H9 (cell line): Measurements from ENCODE around the gene TMEM221. TPM values are rescaled to one million over a fixed set of nuclear protein-coding genes. Genes with fewer than 3 reads are reported as not detected.

Experiments
- DNase-seq: peaks from one replicate; pipeline ENCODE4 v3.0.0-alpha.2; 2017
- H2AFZ ChIP-seq: one replicate; pipeline ENCODE4 v1.6.1; 2013; ENCODE audit warnings: mild to moderate bottlenecking, low read length, control low read depth, moderate library complexity
- H2AK5ac ChIP-seq: 2 replicates; pipeline ENCODE4 v1.6.1; 2013; ENCODE audit warnings: low read length, control low read depth, mixed read lengths; ENCODE audit not compliant: insufficient read length
- H2BK120ac ChIP-seq: one replicate; pipeline ENCODE4 v1.6.1; 2013; ENCODE audit warnings: low read depth, mild to moderate bottlenecking, low read length, control low read depth, inconsistent platforms; ENCODE audit not compliant: poor library complexity, severe bottlenecking
- H2BK12ac ChIP-seq: 2 replicates; pipeline ENCODE4 v1.6.1; 2013; ENCODE audit warnings: low read length, control low read depth, mixed read lengths, low read depth; ENCODE audit not compliant: insufficient read length
- H2BK15ac ChIP-seq: 2 replicates; pipeline ENCODE4 v1.6.1; 2013; ENCODE audit warnings: low read depth, low read length, control low read depth
- H2BK20ac ChIP-seq: one replicate; pipeline ENCODE4 v1.6.1; 2013; ENCODE audit warnings: low read depth, mild to moderate bottlenecking, low read length, control low read depth, inconsistent platforms; ENCODE audit not compliant: poor library complexity, severe bottlenecking
- H2BK5ac ChIP-seq: 2 replicates; pipeline ENCODE4 v1.6.1; 2013; ENCODE audit warnings: low read length, control low read depth, mixed read lengths; ENCODE audit not compliant: insufficient read length
- H3K14ac ChIP-seq: 2 replicates; pipeline ENCODE4 v1.6.1; 2013; ENCODE audit warnings: low read length, control low read depth; ENCODE audit not compliant: insufficient read depth
- H3K18ac ChIP-seq: 2 replicates; pipeline ENCODE4 v1.6.1; 2013; ENCODE audit warnings: low read depth, mild to moderate bottlenecking, mixed read lengths, low read length, control low read depth; ENCODE audit not compliant: insufficient read length
- H3K23ac ChIP-seq: 2 replicates; pipeline ENCODE4 v1.6.1; 2013; ENCODE audit warnings: low read length, control low read depth, mixed read lengths, low read depth; ENCODE audit not compliant: insufficient read length
- H3K23me2 ChIP-seq: 2 replicates; pipeline ENCODE4 v1.6.1; 2013; ENCODE audit warnings: low read depth, mild to moderate bottlenecking, mixed read lengths, low read length, control low read depth; ENCODE audit not compliant: insufficient read length, poor library complexity, severe bottlenecking
- H3K27ac ChIP-seq: 2 replicates; pipeline ENCODE4 v1.5.1; 2013; ENCODE audit warnings: low read length, control low read depth, mixed read lengths, low read depth; ENCODE audit not compliant: insufficient read length
- H3K27me3 ChIP-seq: 2 replicates; pipeline ENCODE4 v1.6.1; 2013; ENCODE audit warnings: low read length, control low read depth, inconsistent platforms; ENCODE audit not compliant: insufficient read depth
- H3K4ac ChIP-seq: 2 replicates; pipeline ENCODE4 v1.6.1; 2013; ENCODE audit warnings: low read depth, mild to moderate bottlenecking, control low read depth, inconsistent platforms, low read length, moderate library complexity
- H3K4me1 ChIP-seq: 2 replicates; pipeline ENCODE4 v1.6.1; 2013; ENCODE audit warnings: low read length, control low read depth, inconsistent platforms; ENCODE audit not compliant: insufficient read depth
- H3K4me2 ChIP-seq: 2 replicates; pipeline ENCODE4 v1.6.1; 2013; ENCODE audit warnings: low read length, control low read depth, mixed read lengths; ENCODE audit not compliant: insufficient read length, insufficient read depth
- H3K56ac ChIP-seq: 2 replicates; pipeline ENCODE4 v1.6.1; 2013; ENCODE audit warnings: low read depth, mild to moderate bottlenecking, mixed read lengths, low read length, control low read depth; ENCODE audit not compliant: insufficient read length
- H3K79me1 ChIP-seq: 2 replicates; pipeline ENCODE4 v1.6.1; 2013; ENCODE audit warnings: low read depth, mild to moderate bottlenecking, moderate library complexity, low read length, control low read depth, inconsistent platforms; ENCODE audit not compliant: insufficient read depth, poor library complexity, severe bottlenecking
- H3K79me2 ChIP-seq: 2 replicates; pipeline ENCODE4 v1.6.1; 2013; ENCODE audit warnings: low read length, control low read depth, inconsistent platforms; ENCODE audit not compliant: insufficient read depth
- H3K9ac ChIP-seq: 2 replicates; pipeline ENCODE4 v1.6.1; 2013; ENCODE audit warnings: low read length, control low read depth, mixed read lengths; ENCODE audit not compliant: insufficient read length; ENCODE audit errors: extremely low read depth
- H3K9me3 ChIP-seq: one replicate; pipeline ENCODE4 v1.6.1; 2013; ENCODE audit warnings: low read depth, low read length, inconsistent platforms; ENCODE audit not compliant: control insufficient read depth
- H3T11ph ChIP-seq: one replicate; pipeline ENCODE4 v1.6.1; 2013; ENCODE audit warnings: mild to moderate bottlenecking, low read length, control low read depth, inconsistent platforms
- H4K20me1 ChIP-seq: one replicate; pipeline ENCODE4 v1.6.1; 2013; ENCODE audit not compliant: control insufficient read depth, insufficient read length, insufficient read depth
- H4K5ac ChIP-seq: 2 replicates; pipeline ENCODE4 v1.6.1; 2013; ENCODE audit warnings: low read depth, mild to moderate bottlenecking, mixed read lengths, low read length, control low read depth; ENCODE audit not compliant: insufficient read length
- H4K8ac ChIP-seq: replicated peaks from 2 replicates; pipeline ENCODE4 v1.6.1; 2013; ENCODE audit warnings: low read length, control low read depth, mixed read lengths, low read depth; ENCODE audit not compliant: insufficient read length
- H4K91ac ChIP-seq: 2 replicates; pipeline ENCODE4 v1.6.1; 2013; ENCODE audit warnings: low read depth, mild to moderate bottlenecking, moderate library complexity, mixed read lengths, low read length, control low read depth; ENCODE audit not compliant: insufficient read length
- H3K27ac Mint-ChIP-seq, 3 experiments: 2 replicates in 2 of 3; 3 replicates in 1 of 3; pipeline ENCODE4 v1.8.0; 2020 to 2021; ENCODE audit warnings: mixed read lengths in 3 of 3, mild to moderate bottlenecking in 1 of 3, moderate library complexity in 1 of 3
- H3K27me3 Mint-ChIP-seq: 2 replicates; pipeline ENCODE4 v1.8.0; 2021; ENCODE audit warnings: low read depth, mild to moderate bottlenecking, moderate library complexity, mixed read lengths
- H3K36me3 Mint-ChIP-seq, 3 experiments: 2 replicates in 2 of 3; 3 replicates in 1 of 3; pipeline ENCODE4 v1.8.0; 2020 to 2021; ENCODE audit warnings: low read depth in 3 of 3, mixed read lengths in 3 of 3; ENCODE audit not compliant: insufficient read depth in 1 of 3
- H3K4me1 Mint-ChIP-seq, 2 experiments: 2 replicates each; pipeline ENCODE4 v1.8.0; 2020; ENCODE audit warnings: mixed read lengths in 2 of 2
- H3K4me3 Mint-ChIP-seq, 2 experiments: 2 replicates in 1 of 2; 3 replicates in 1 of 2; pipeline ENCODE4 v1.8.0; 2020 to 2021; ENCODE audit warnings: mild to moderate bottlenecking in 2 of 2, mixed read lengths in 2 of 2, moderate library complexity in 1 of 2
- H3K9me3 Mint-ChIP-seq, 2 experiments: 2 replicates in 1 of 2; 3 replicates in 1 of 2; pipeline ENCODE4 v1.8.0; 2020; ENCODE audit warnings: mild to moderate bottlenecking in 2 of 2, mixed read lengths in 2 of 2, moderate library complexity in 1 of 2
- WGBS: extraction: QIAGEN DNeasy Blood & Tissue Kit; methylation state at CpG from one replicate; pipeline ENCODE4 v1.1.7; 2013; ENCODE audit warnings: missing lambda C conversion rate, low lambda C conversion rate, mixed read lengths; ENCODE audit not compliant: insufficient read length; ENCODE audit errors: extremely low coverage; 5-methylcytosine and 5-hydroxymethylcytosine counted together
- total RNA-seq: library from RNA; stranded (reverse); gene quantifications from 2 replicates; pipeline ENCODE4 v1.2.1, GENCODE V29; 2021
- TF ChIP-seq, protein P1 (sequence below): fragments of 200-600 bp; sonication (generic); conservative IDR thresholded peaks from 3 replicates; pipeline ENCODE4 v1.8.0; 2021; ENCODE audit warnings: antibody characterized with exemption, mild to moderate bottlenecking

Gene TMEM221
- total RNA-seq, 1 experiment from 2014 or later = 1.4 TPM

DNA sequence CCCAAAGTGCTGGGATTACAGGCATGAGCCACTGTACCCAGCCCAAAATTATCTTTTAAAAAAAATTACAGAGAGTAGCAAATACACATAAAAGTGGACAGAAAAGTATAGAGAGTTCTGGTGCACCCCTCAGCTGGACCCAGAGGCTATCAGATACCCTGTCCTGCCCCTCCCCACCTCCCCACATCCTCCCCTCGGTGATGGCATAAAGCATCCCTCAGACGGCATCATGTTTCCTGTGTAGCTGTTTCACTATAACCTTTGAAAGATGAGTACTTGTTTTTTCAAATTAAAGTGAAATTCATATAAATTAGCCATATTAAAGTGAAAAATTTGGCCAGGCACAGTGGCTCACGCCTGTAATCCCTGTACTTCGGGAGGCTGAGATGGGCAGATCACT lies 41.9 kb upstream of the TMEM221 start:
- Histone ChIP-seq H3K4ac (no peak overlapping the region), H3K79me1 (no peaks in the 10 kb centered on the region), H3K27ac (no peak overlapping the region), H2BK15ac (no peak overlapping the region), H3K9me3 (no peaks in the 10 kb centered on the region), H2BK20ac (no peak overlapping the region), H3K18ac (no peak overlapping the region), H3K23me2 (peaks cover 7% of the 10 kb centered on the region), H3K4me1 (peaks cover 7% of the 10 kb centered on the region; the same call in 1 of the 2 replicates), H2BK12ac (no peak overlapping the region), H4K20me1 (no peaks in the 10 kb centered on the region), H4K8ac (no peak overlapping the region), H3T11ph (no peak overlapping the region), H3K27me3 (no peaks in the 10 kb centered on the region), H2AFZ (no peak overlapping the region), H3K56ac (no peak overlapping the region), H3K4me2 (no peak overlapping the region), H2BK120ac (no peak overlapping the region), H3K79me2 (no peaks in the 10 kb centered on the region), H4K91ac (no peak overlapping the region), H2AK5ac (no peak overlapping the region), H4K5ac (no peak overlapping the region), H2BK5ac (no peak overlapping the region), H3K14ac (no peak overlapping the region), H3K9ac (no peak overlapping the region), H3K23ac (no peak overlapping the region)
- H3K4me3 Mint-ChIP-seq = no peak overlapping the region
- WGBS = no CpG with 5 or more reads among the region's 4 CpGs
- no peak overlapping the region for H3K27ac Mint-ChIP-seq
- TF ChIP-seq, protein P1, sequence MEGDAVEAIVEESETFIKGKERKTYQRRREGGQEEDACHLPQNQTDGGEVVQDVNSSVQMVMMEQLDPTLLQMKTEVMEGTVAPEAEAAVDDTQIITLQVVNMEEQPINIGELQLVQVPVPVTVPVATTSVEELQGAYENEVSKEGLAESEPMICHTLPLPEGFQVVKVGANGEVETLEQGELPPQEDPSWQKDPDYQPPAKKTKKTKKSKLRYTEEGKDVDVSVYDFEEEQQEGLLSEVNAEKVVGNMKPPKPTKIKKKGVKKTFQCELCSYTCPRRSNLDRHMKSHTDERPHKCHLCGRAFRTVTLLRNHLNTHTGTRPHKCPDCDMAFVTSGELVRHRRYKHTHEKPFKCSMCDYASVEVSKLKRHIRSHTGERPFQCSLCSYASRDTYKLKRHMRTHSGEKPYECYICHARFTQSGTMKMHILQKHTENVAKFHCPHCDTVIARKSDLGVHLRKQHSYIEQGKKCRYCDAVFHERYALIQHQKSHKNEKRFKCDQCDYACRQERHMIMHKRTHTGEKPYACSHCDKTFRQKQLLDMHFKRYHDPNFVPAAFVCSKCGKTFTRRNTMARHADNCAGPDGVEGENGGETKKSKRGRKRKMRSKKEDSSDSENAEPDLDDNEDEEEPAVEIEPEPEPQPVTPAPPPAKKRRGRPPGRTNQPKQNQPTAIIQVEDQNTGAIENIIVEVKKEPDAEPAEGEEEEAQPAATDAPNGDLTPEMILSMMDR = no peak
- H3K9me3 Mint-ChIP-seq = 0 out of 5 replicates have a peak, but pooled peaks cover 0 to 2% of the 10 kb centered on the region in 2 experiments
- DNase-seq = no peak
- no peaks in the 10 kb centered on the region for H3K36me3 Mint-ChIP-seq
- H3K4me1 Mint-ChIP-seq = peaks cover 14 to 20% of the 10 kb centered on the region in 2 experiments
- peaks cover 3% of the 10 kb centered on the region for H3K27me3 Mint-ChIP-seq
